H1 (cell line): ENCODE results near the gene MIF. TPM values are rescaled to one million over a fixed set of nuclear protein-coding genes. Genes with fewer than 3 reads are reported as not detected.
A peak's percentile ranks its signal among the peaks of the same experiment; 100 is the strongest.

ENCODE experiments used
- CTCF ChIA-PET: fragments of 300-600 bp; sonication (Branson Sonifier 250); formaldehyde crosslinking; loops from one replicate; lab custom pipeline; 2021; ENCODE audit not compliant: partially characterized antibody; lab: Charles Lee
- POLR2A ChIA-PET: fragments of 300-600 bp; sonication (Branson Sonifier 250); formaldehyde crosslinking; loops from one replicate; lab custom pipeline; 2021; ENCODE audit warnings: inconsistent platforms; ENCODE audit not compliant: partially characterized antibody; lab: Charles Lee
- DNase-seq, 2 experiments: peaks; one replicate each; pipeline versions ENCODE4 v3.0.0 to v3.0.0-alpha.2; 2010 to 2022; ENCODE audit warnings: low spot score in 2 of 2, low read depth in 1 of 2, mixed read lengths in 1 of 2
- FAIRE-seq: peaks from 2 replicates; lab custom pipeline; 2011; peaks lifted over from hg19 to GRCh38; lab: Jason Lieb, UNC
- H2AFZ ChIP-seq: 2 replicates; pipeline ENCODE4 v1.8.1; 2012; ENCODE audit warnings: low read length, inconsistent platforms
- H2AK5ac ChIP-seq: 2 replicates; pipeline ENCODE4 v1.6.1; 2013; ENCODE audit warnings: low read depth, low read length
- H2BK120ac ChIP-seq: replicated peaks from 2 replicates; pipeline ENCODE3; 2013; ENCODE audit warnings: low read depth, low read length, inconsistent platforms
- H2BK12ac ChIP-seq: 2 replicates; pipeline ENCODE4 v1.6.1; 2013; ENCODE audit warnings: low read depth, low read length
- H2BK15ac ChIP-seq: 2 replicates; pipeline ENCODE4 v1.6.1; 2013; ENCODE audit warnings: low read length
- H2BK20ac ChIP-seq: 2 replicates; pipeline ENCODE4 v1.6.1; 2013; ENCODE audit warnings: low read length
- H2BK5ac ChIP-seq: 2 replicates; pipeline ENCODE4 v1.6.1; 2013; ENCODE audit warnings: low read depth, low read length
- H3K14ac ChIP-seq: 2 replicates; pipeline ENCODE4 v1.6.1; 2013; ENCODE audit warnings: inconsistent platforms; ENCODE audit not compliant: insufficient read length
- H3K18ac ChIP-seq: 2 replicates; pipeline ENCODE4 v1.6.1; 2013; ENCODE audit warnings: low read length; ENCODE audit errors: extremely low read depth
- H3K23ac ChIP-seq: 2 replicates; pipeline ENCODE4 v1.6.1; 2013; ENCODE audit warnings: inconsistent platforms; ENCODE audit not compliant: insufficient read length
- H3K23me2 ChIP-seq: 2 replicates; pipeline ENCODE4 v1.6.1; 2013; ENCODE audit warnings: low read depth, low read length
- H3K27ac ChIP-seq: 2 replicates; pipeline ENCODE4 v1.6.1; 2011; ENCODE audit warnings: low read depth, low read length, inconsistent platforms
- H3K27me3 ChIP-seq, 4 experiments: replicated peaks in 1 of 4; 1 replicate in 1 of 4; 2 replicates in 3 of 4; pipeline versions ENCODE4 v1.6.1 to v1.8.1; 2011 to 2013; ENCODE audit warnings: low read length in 3 of 4, mild to moderate bottlenecking in 3 of 4, inconsistent platforms in 2 of 4, mixed read lengths in 2 of 4, moderate library complexity in 1 of 4; ENCODE audit not compliant: control insufficient read depth in 3 of 4, insufficient read depth in 3 of 4; ENCODE audit errors: extremely low read depth in 1 of 4
- H3K36me3 ChIP-seq, 4 experiments: 2 replicates each; pipeline versions ENCODE4 v1.6.1 to v1.8.1; 2011 to 2013; ENCODE audit warnings: mild to moderate bottlenecking in 4 of 4, low read length in 3 of 4, moderate library complexity in 2 of 4, control low read depth in 1 of 4, inconsistent platforms in 1 of 4; ENCODE audit not compliant: insufficient read depth in 4 of 4, control insufficient read depth in 2 of 4
- H3K4ac ChIP-seq: replicated peaks from 2 replicates; pipeline ENCODE3; 2013; ENCODE audit warnings: low read length, low read depth, mixed read lengths, inconsistent platforms; ENCODE audit not compliant: insufficient read length
- H3K4me1 ChIP-seq, 4 experiments: replicated peaks in 1 of 4; 1 replicate in 1 of 4; 2 replicates in 3 of 4; pipeline versions ENCODE4 v1.6.1 to v1.8.1; 2011 to 2013; ENCODE audit warnings: low read length in 3 of 4, inconsistent platforms in 2 of 4, mixed read lengths in 1 of 4; ENCODE audit not compliant: insufficient read depth in 4 of 4, control insufficient read depth in 3 of 4
- H3K4me2 ChIP-seq, 2 experiments: 2 replicates each; pipeline versions ENCODE4 v1.6.1 to v1.8.1; 2011 to 2013; ENCODE audit warnings: low read depth in 2 of 2, low read length in 2 of 2, control low read depth in 1 of 2, inconsistent platforms in 1 of 2, mild to moderate bottlenecking in 1 of 2; ENCODE audit not compliant: insufficient read depth in 1 of 2
- H3K4me3 ChIP-seq, 4 experiments: fragments of 200-600, 300-600 bp in 1 of 4; sonication (generic), shearing (Covaris generic), sonication (Bioruptor Twin) in 1 of 4; 2 replicates each; pipeline versions ENCODE4 v1.5.1 to v1.8.1; 2011 to 2016; ENCODE audit warnings: low read length in 4 of 4, low read depth in 3 of 4, control low read depth in 2 of 4, inconsistent platforms in 2 of 4, mild to moderate bottlenecking in 2 of 4, mixed read lengths in 1 of 4, moderate library complexity in 1 of 4; ENCODE audit not compliant: insufficient read depth in 2 of 4; ENCODE audit errors: extremely low read depth in 1 of 4
- H3K56ac ChIP-seq: replicated peaks from 2 replicates; pipeline ENCODE3; 2013; ENCODE audit warnings: low read depth, mild to moderate bottlenecking, mixed read lengths, low read length, inconsistent platforms; ENCODE audit not compliant: insufficient read length
- H3K79me1 ChIP-seq: 2 replicates; pipeline ENCODE4 v1.6.1; 2013; ENCODE audit warnings: low read depth, low read length, control low read depth
- H3K79me2 ChIP-seq, 2 experiments: 2 replicates each; pipeline versions ENCODE4 v1.6.1 to v1.8.1; 2012 to 2013; ENCODE audit warnings: low read length in 2 of 2, mild to moderate bottlenecking in 2 of 2, inconsistent platforms in 1 of 2; ENCODE audit not compliant: insufficient read depth in 2 of 2, control insufficient read depth in 1 of 2
- H3K9ac ChIP-seq, 4 experiments: replicated peaks in 1 of 4; 1 replicate in 1 of 4; 2 replicates in 3 of 4; pipeline versions ENCODE4 v1.6.1 to v1.8.1; 2011 to 2013; ENCODE audit warnings: low read depth in 3 of 4, low read length in 3 of 4, control low read depth in 2 of 4, mild to moderate bottlenecking in 2 of 4, moderate library complexity in 2 of 4, inconsistent platforms in 1 of 4; ENCODE audit errors: extremely low read depth in 1 of 4
- H3K9me3 ChIP-seq, 2 experiments: 2 replicates each; pipeline versions ENCODE4 v1.6.1 to v1.8.1; 2012 to 2013; ENCODE audit warnings: mild to moderate bottlenecking in 2 of 2, moderate library complexity in 2 of 2, control low read depth in 1 of 2, inconsistent platforms in 1 of 2, low read depth in 1 of 2, low read length in 1 of 2, mixed read lengths in 1 of 2; ENCODE audit not compliant: insufficient read depth in 2 of 2
- H4K20me1 ChIP-seq, 2 experiments: replicated peaks in 1 of 2; 2 replicates each; pipeline versions ENCODE3 to v1.8.1; 2011 to 2013; ENCODE audit warnings: inconsistent platforms in 2 of 2, low read length in 2 of 2, mild to moderate bottlenecking in 1 of 2; ENCODE audit not compliant: insufficient read depth in 2 of 2, control insufficient read depth in 1 of 2
- H4K5ac ChIP-seq: 2 replicates; pipeline ENCODE4 v1.6.1; 2013; ENCODE audit warnings: low read length, low read depth, mixed read lengths, inconsistent platforms; ENCODE audit not compliant: insufficient read length
- H4K8ac ChIP-seq: 2 replicates; pipeline ENCODE4 v1.8.0; 2013; ENCODE audit warnings: mild to moderate bottlenecking, moderate library complexity, low read length, inconsistent platforms; ENCODE audit not compliant: insufficient read depth; ENCODE audit errors: extremely low read depth
- H4K91ac ChIP-seq: replicated peaks from 2 replicates; pipeline ENCODE3; 2013; ENCODE audit warnings: low read length, mixed read lengths, inconsistent platforms; ENCODE audit not compliant: insufficient read length
- ASH2L ChIP-seq: fragments of 200-600, 300-600 bp; sonication (generic); IDR thresholded peaks from one replicate; pipeline ENCODE4 v1.7.1; 2017; ENCODE audit warnings: low read length
- CHD1 ChIP-seq: IDR thresholded peaks from 2 replicates; pipeline ENCODE4 v1.6.1; 2012; ENCODE audit warnings: low read depth, low read length, improper control_type of control experiment
- POLR2A ChIP-seq, 2 experiments: IDR thresholded peaks; 1 replicate in 1 of 2; 2 replicates in 1 of 2; pipeline ENCODE4 v1.6.1; 2011; ENCODE audit warnings: low read depth in 2 of 2, low read length in 2 of 2, mild to moderate bottlenecking in 2 of 2; ENCODE audit errors: control extremely low read depth in 1 of 2
- WGBS, 2 experiments: shearing (Covaris generic) in 1 of 2; methylation state at CpG; one replicate each; pipeline versions ENCODE4 v1.1.6 to v1.1.7; 2013 to 2015; ENCODE audit warnings: low lambda C conversion rate in 2 of 2, mixed read lengths in 2 of 2, inconsistent platforms in 1 of 2, low coverage in 1 of 2, missing lambda C conversion rate in 1 of 2; ENCODE audit not compliant: insufficient replicate concordance in 2 of 2, insufficient coverage in 1 of 2, insufficient read length in 1 of 2; ENCODE audit errors: extremely low coverage in 1 of 2, missing lambda C conversion rate in 1 of 2; 5-methylcytosine and 5-hydroxymethylcytosine counted together
- polyA plus RNA-seq, 7 experiments: library from polyadenylated mRNA; depleted of rRNA in 3 of 7; stranded (reverse) in 5 of 7; unstranded in 2 of 7; fragments of >200 nt in 5 of 7; fragments of 200-250 nt in 2 of 7; gene quantifications; 1 replicate in 5 of 7; 2 replicates in 1 of 7; 4 replicates in 1 of 7; pipeline versions ENCODE4 v1.2.1 to v1.2.3, GENCODE V29; 2011 to 2013; ENCODE audit warnings: missing spikeins in 2 of 7, mixed read lengths in 2 of 7
- total RNA-seq: library from RNA; stranded (reverse); fragmentation: NEBNext Ultra II Directional; extraction: Animal tissue kit (Norgen Biotek cat#: 25700); gene quantifications from 2 replicates; pipeline ENCODE4 v1.2.1, GENCODE V29; 2021

The MIF gene
- total and polyA plus RNA-seq, 2 of the 8 experiments (the other 6 are each of a cell fraction or from before 2014, with no cell fraction given): 1,082 to 1,870 TPM

GRCh38 chr22:23898006-23898974 lies 4.1 kb downstream of the MIF start:
- H3K4me1 ChIP-seq: peaks cover 7 to 28% (median 13%) of the 10 kb centered on the region in 4 experiments
- H2AFZ ChIP-seq: no peak overlapping the region
- no peak overlapping the region for H3K9ac ChIP-seq
- 64% methylated on average over 8 of the region's 8 CpGs; no CpG with 5 or more reads in 1 of the 2 experiments for WGBS, 2 experiments
- DNase-seq (no peak), FAIRE-seq (no peak)
- H2BK5ac ChIP-seq: no peak overlapping the region; the same call in 1 of the 2 replicates
- H4K91ac ChIP-seq: no peak overlapping the region
- no peak overlapping the region; the same call in 1 of the 2 replicates for H3K18ac ChIP-seq
- H4K20me1 ChIP-seq: peaks cover 5 to 11% of the 10 kb centered on the region in 2 experiments
- no peaks in the 10 kb centered on the region; a peak in 1 of 7 replicates for H3K27me3 ChIP-seq
- peaks cover 0 to 7% of the 10 kb centered on the region in 2 experiments; a peak in 1 of 4 replicates for H3K79me2 ChIP-seq
- TF ChIP-seq POLR2A (IDR thresholded peaks at IDR 0.05; ENCODE audit: control extremely low read depth in 1 of 2, low read depth in 2 of 2, low read length in 2 of 2) (peak in 1 of 2 experiments; percentile 57; a peak in 2 of 3 replicates), CHD1 (no peak), ASH2L (peak; percentile 40)
- H3K23me2 ChIP-seq: peaks cover 6% of the 10 kb centered on the region
- no peak overlapping the region for H4K5ac ChIP-seq
- peaks cover 14 to 20% (median 18%) of the 10 kb centered on the region in 4 experiments for H3K36me3 ChIP-seq
- CTCF ChIA-PET: interaction anchor here (1.4 kb wide), 1 partner anchor 10 kb away, joined by 3 read pairs; no protein-coding TSS in a partner anchor
- H3K56ac ChIP-seq: no peak overlapping the region
- no peak overlapping the region for H2BK15ac ChIP-seq
- POLR2A ChIA-PET: interaction anchor here (0.9 to 1.5 kb wide), 8 partner anchors 8 to 41 kb away, joined by 3 to 6 read pairs (median 4); partner anchors contain the start of gene SLC2A11
- H2BK20ac ChIP-seq: no peak overlapping the region
- no peak overlapping the region for H3K4ac ChIP-seq
- H3K9me3 ChIP-seq: peaks cover 2 to 5% of the 10 kb centered on the region in 2 experiments; a peak in 1 of 4 replicates
- H4K8ac ChIP-seq: no peak overlapping the region
- no peak overlapping the region for H3K4me3 ChIP-seq
- H3K23ac ChIP-seq: no peak overlapping the region
- no peak overlapping the region for H2BK120ac ChIP-seq
- no peak overlapping the region for H3K14ac ChIP-seq
- H3K79me1 ChIP-seq: no peaks in the 10 kb centered on the region; the same call in none of the 2 replicates
- H3K4me2 ChIP-seq: peak overlapping the region in 1 of 2 experiments; percentile 35; a peak in 1 of 4 replicates
- H2AK5ac ChIP-seq: peak overlapping the region; percentile 7; the same call in 1 of the 2 replicates
- no peak overlapping the region; the same call in 1 of the 2 replicates for H2BK12ac ChIP-seq
- 0 out of 2 replicates have a peak overlapping the region, but pooled peaks have one; percentile 22 for H3K27ac ChIP-seq
